Suppressor macrophage treated with lipopolysaccharide for 4 hours (primary cell): ENCODE measurements around the gene SAMMSON.

Experiments
- DNase-seq: peaks from one replicate; pipeline ENCODE4 v3.0.0-alpha.2; 2020

Gene SAMMSON

GRCh38 chr3:69999140-70000027 lies at the start of gene SAMMSON:
SAMMSON (plus strand) TSS chr3:69999733.
- no peak for DNase-seq

GRCh38 chr3:69951616-69952015 lies 47.9 kb upstream of the SAMMSON start:
- no peak for DNase-seq

- DNase-seq = no peak
Measured at GRCh38 chr3:69959581-69959980, 40.0 kb upstream of the SAMMSON start.

GRCh38 chr3:69961706-69962439 lies 37.7 kb upstream of the SAMMSON start:
- peak; percentile 41 for DNase-seq

- DNase-seq = no peak
Measured at GRCh38 chr3:69963643-69964042, 35.9 kb upstream of the SAMMSON start.

GRCh38 chr3:69967156-69967555 lies 32.4 kb upstream of the SAMMSON start:
- no peak for DNase-seq

GRCh38 chr3:69970827-69971226 lies 28.7 kb upstream of the SAMMSON start:
- DNase-seq = peak; percentile 51

GRCh38 chr3:69972672-69973071 lies 26.9 kb upstream of the SAMMSON start:
- no peak for DNase-seq

GRCh38 chr3:69976021-69976420 lies 23.5 kb upstream of the SAMMSON start:
- DNase-seq = no peak

- peak; percentile 77 for DNase-seq
Measured at GRCh38 chr3:69983546-69984265, 15.8 kb upstream of the SAMMSON start.

GRCh38 chr3:69985266-69985665 lies 14.3 kb upstream of the SAMMSON start:
- no peak for DNase-seq

- DNase-seq = no peak
Measured at GRCh38 chr3:69986419-69986818, 13.1 kb upstream of the SAMMSON start.

GRCh38 chr3:69987833-69988232 lies 11.7 kb upstream of the SAMMSON start:
- DNase-seq = no peak

GRCh38 chr3:69993757-69994156 lies 5.8 kb upstream of the SAMMSON start:
- no peak for DNase-seq

- DNase-seq = peak; percentile 79
Measured at GRCh38 chr3:69994919-69995318, 4.6 kb upstream of the SAMMSON start.

GRCh38 chr3:69997631-69998307 lies 1.8 kb upstream of the SAMMSON start:
- DNase-seq = no peak

- no peak for DNase-seq
Measured at GRCh38 chr3:69998759-69999139, 784 bp upstream of the SAMMSON start.

GRCh38 chr3:70000028-70000410 lies 486 bp downstream of the SAMMSON start:
- no peak for DNase-seq

GRCh38 chr3:70000563-70001081 lies 1.1 kb downstream of the SAMMSON start:
- DNase-seq = no peak

GRCh38 chr3:70003119-70003518 lies 3.6 kb downstream of the SAMMSON start:
- no peak for DNase-seq

GRCh38 chr3:70006089-70006488 lies 6.6 kb downstream of the SAMMSON start:
- DNase-seq = peak; percentile 66

GRCh38 chr3:70010346-70010745 lies 10.8 kb downstream of the SAMMSON start:
- peak; percentile 28 for DNase-seq

GRCh38 chr3:70011582-70011981 lies 12.0 kb downstream of the SAMMSON start:
- no peak for DNase-seq
